ENCODE data around the gene LRIG1. TPM values are rescaled to one million over a fixed set of nuclear protein-coding genes. Genes with fewer than 3 reads are reported as not detected.

Gene LRIG1
- total RNA-seq, 1 donor from 2014 or later, result 169 TPM

DNA sequence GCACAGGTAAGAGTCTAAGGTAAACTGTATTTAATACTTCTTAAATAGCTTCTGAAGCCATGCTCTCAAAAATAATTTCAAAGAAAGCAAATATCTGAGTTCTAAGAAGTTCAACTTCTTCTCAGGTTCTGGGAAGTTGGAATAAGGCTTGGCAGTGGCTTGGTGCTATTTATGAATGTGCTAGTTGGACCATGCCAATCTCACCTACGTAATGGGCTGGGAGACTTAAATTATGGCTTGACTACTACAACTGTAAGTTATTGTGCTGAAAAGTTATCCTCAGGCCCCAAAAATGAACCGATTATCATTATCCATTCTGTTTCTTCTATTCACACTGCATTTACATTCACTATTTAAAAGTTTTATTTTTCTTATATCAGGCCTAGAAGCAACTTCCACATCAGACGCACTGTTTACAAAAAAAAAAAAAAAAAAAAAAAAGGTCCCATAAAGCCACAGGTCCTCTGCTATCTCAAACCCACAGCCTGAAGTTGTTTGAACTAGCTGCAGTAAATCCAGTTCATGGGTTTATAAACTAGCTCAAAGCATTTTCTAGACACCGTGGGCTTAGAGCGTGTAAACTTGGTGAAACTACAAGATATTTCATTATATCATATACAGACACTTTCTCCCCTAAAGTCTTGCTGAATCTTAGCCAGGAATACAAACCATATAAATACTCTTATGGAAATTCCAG, 3.4 kb downstream of the LRIG1 start:
- Histone ChIP-seq H3K9ac (peak overlapping the region; percentile 85), H3K4me3 (peak overlapping the region; percentile 99), H3K4me1 (peaks cover 63% of the 10 kb centered on the region), H3F3A (ENCODE audit: low read depth) (peaks cover 81% of the 10 kb centered on the region), H3K79me2 (ENCODE audit: low read depth) (peaks cover 95% of the 10 kb centered on the region), H3K36me3 (no peaks in the 10 kb centered on the region), H3K27me3 (no peaks in the 10 kb centered on the region), H4K20me1 (ENCODE audit: low read depth) (peaks cover 81% of the 10 kb centered on the region), H3K4me2 (peak overlapping the region; percentile 97), H3K27ac (peak overlapping the region; percentile 96), H3K9me3 (ENCODE audit: low read depth) (no peaks in the 10 kb centered on the region), H2AFZ (replicated peaks) (no peak overlapping the region)
- no peak for DNase-seq (ENCODE audit: low spot score)
- Mint-ChIP-seq H3K27me3 (ENCODE audit: insufficient read depth, low read depth) (peaks cover 13% of the 10 kb centered on the region), H3K4me1 (peaks cover 77% of the 10 kb centered on the region), H3K36me3 (no peaks in the 10 kb centered on the region), H3K4me3 (peak overlapping the region; percentile 98), H3K9me3 (no peaks in the 10 kb centered on the region), H3K27ac (no peak overlapping the region)
- no peak for TF ChIP-seq CTCF (IDR thresholded peaks at IDR 0.05)
- no peak for TF ChIP-seq EZH2 (IDR thresholded peaks at IDR 0.05)
- no peak for TF ChIP-seq EZH2phosphoT487 (IDR thresholded peaks at IDR 0.05)

- Histone ChIP-seq H3K27ac (peak overlapping the region; percentile 96), H3K79me2 (ENCODE audit: low read depth) (peaks cover 95% of the 10 kb centered on the region)
- peak overlapping the region; percentile 72 for H3K4me3 Mint-ChIP-seq
Measured at GRCh38 chr3:66496746-66497145, 4.1 kb downstream of the LRIG1 start.

GRCh38 chr3:66496301-66496700, 4.5 kb downstream of the LRIG1 start:
- Histone ChIP-seq H3K36me3 (no peaks in the 10 kb centered on the region), H3K9me3 (ENCODE audit: low read depth) (no peaks in the 10 kb centered on the region), H3K4me2 (peak overlapping the region; percentile 97), H2AFZ (replicated peaks) (no peak overlapping the region), H3K27me3 (no peaks in the 10 kb centered on the region), H3K4me3 (peak overlapping the region; percentile 99), H3F3A (ENCODE audit: low read depth) (peaks cover 83% of the 10 kb centered on the region), H3K27ac (peak overlapping the region; percentile 96), H3K4me1 (peaks cover 64% of the 10 kb centered on the region), H4K20me1 (ENCODE audit: low read depth) (peaks cover 92% of the 10 kb centered on the region), H3K79me2 (ENCODE audit: low read depth) (peaks cover 95% of the 10 kb centered on the region), H3K9ac (no peak overlapping the region)
- H3K36me3 Mint-ChIP-seq, result no peaks in the 10 kb centered on the region
- no peak for TF ChIP-seq EZH2 (IDR thresholded peaks at IDR 0.05)
- TF ChIP-seq CTCF (IDR thresholded peaks at IDR 0.05), result no peak
- TF ChIP-seq EZH2phosphoT487 (IDR thresholded peaks at IDR 0.05), result no peak
- H3K27ac Mint-ChIP-seq, result peak overlapping the region; percentile 98
- peaks cover 7% of the 10 kb centered on the region for H3K27me3 Mint-ChIP-seq (ENCODE audit: insufficient read depth, low read depth)
- no peak for DNase-seq (ENCODE audit: low spot score)
- H3K4me1 Mint-ChIP-seq, result peaks cover 80% of the 10 kb centered on the region
- H3K9me3 Mint-ChIP-seq, result no peaks in the 10 kb centered on the region
- peak overlapping the region; percentile 72 for H3K4me3 Mint-ChIP-seq

More at GRCh38 chr3:66496746-66497145, 4.1 kb downstream of the LRIG1 start:
- Histone ChIP-seq H3K36me3 (no peaks in the 10 kb centered on the region), H3K9me3 (ENCODE audit: low read depth) (no peaks in the 10 kb centered on the region), H3K27me3 (no peaks in the 10 kb centered on the region), H3F3A (ENCODE audit: low read depth) (peaks cover 83% of the 10 kb centered on the region), H3K9ac (no peak overlapping the region), H3K4me1 (peaks cover 63% of the 10 kb centered on the region), H3K4me2 (peak overlapping the region; percentile 97), H2AFZ (replicated peaks) (no peak overlapping the region), H3K4me3 (peak overlapping the region; percentile 99), H4K20me1 (ENCODE audit: low read depth) (peaks cover 88% of the 10 kb centered on the region)
- Mint-ChIP-seq H3K36me3 (no peaks in the 10 kb centered on the region), H3K4me1 (peaks cover 80% of the 10 kb centered on the region), H3K27me3 (ENCODE audit: insufficient read depth, low read depth) (peaks cover 10% of the 10 kb centered on the region), H3K27ac (no peak overlapping the region), H3K9me3 (no peaks in the 10 kb centered on the region)
- DNase-seq (ENCODE audit: low spot score), result no peak
- TF ChIP-seq CTCF (IDR thresholded peaks at IDR 0.05), result no peak
- no peak for TF ChIP-seq EZH2phosphoT487 (IDR thresholded peaks at IDR 0.05)
- TF ChIP-seq EZH2 (IDR thresholded peaks at IDR 0.05), result no peak

All from neural progenitor cell (in vitro differentiated cells).